GM12891 (cell line): ENCODE measurements around the gene ZMYND19.

Experiments used
- POLR2A ChIP-seq: IDR thresholded peaks from 2 replicates; pipeline ENCODE4 v1.6.1; 2011; ENCODE audit warnings: low read depth, low read length, control low read depth
- POLR2AphosphoS5 ChIP-seq: IDR thresholded peaks from 2 replicates; pipeline ENCODE4 v1.6.1; 2011; ENCODE audit warnings: low read depth, low read length, control low read depth
- POU2F2 ChIP-seq: IDR thresholded peaks from 2 replicates; pipeline ENCODE4 v1.6.1; 2011; ENCODE audit warnings: low read depth, mild to moderate bottlenecking, control low read depth, low read length, moderate library complexity
- SPI1 ChIP-seq: IDR thresholded peaks from 2 replicates; pipeline ENCODE4 v1.6.1; 2011; ENCODE audit warnings: low read depth, low read length, control low read depth
- TAF1 ChIP-seq: IDR thresholded peaks from 2 replicates; pipeline ENCODE4 v1.6.1; 2011; ENCODE audit warnings: low read depth, low read length, control low read depth

- TF ChIP-seq POLR2A (no peak), POLR2AphosphoS5 (no peak), TAF1 (no peak), SPI1 (no peak), POU2F2 (no peak)
Measured at GRCh38 chr9:137540536-137540935, 49.8 kb downstream of the ZMYND19 start.
